ENCODE measurements around the gene PRR19. TPM values are rescaled to one million over a fixed set of nuclear protein-coding genes. Genes with fewer than 3 reads are reported as not detected.

PRR19 gene
- total and polyA plus RNA-seq, 4 donors: 0.23 to 1.0 (median 0.77) TPM

GRCh38 chr19:42303876-42304275 lies 1.9 kb downstream of the PRR19 start:
- no peak for TF ChIP-seq CTCF (IDR thresholded peaks at IDR 0.05; ENCODE audit: control extremely low read depth, extremely low read depth)
- ATAC-seq (ENCODE audit: insufficient read depth, low FRiP score): no peak
- peaks cover 0 to 17% (median 4%) of the 10 kb centered on the region in 5 donors for H3K4me1 ChIP-seq (ENCODE audit: control insufficient read depth in 5 of 5, insufficient read depth in 5 of 5, low read length in 5 of 5)
- H3K27ac ChIP-seq (ENCODE audit: low read depth in 1 of 2, low read length in 1 of 2): no peak overlapping the region
- no peaks in the 10 kb centered on the region for H3K27me3 ChIP-seq (ENCODE audit: control insufficient read depth in 3 of 3, insufficient read depth in 3 of 3, low read length in 2 of 3)
- WGBS, 2 donors: 87 to 94% methylated on average over 8 of the region's 8 CpGs
- no peak overlapping the region for H3K9ac ChIP-seq (ENCODE audit: insufficient read depth in 1 of 2, low read length in 2 of 2)
- H3K9me3 ChIP-seq (ENCODE audit: control insufficient read depth in 4 of 4, insufficient read depth in 3 of 4, low read length in 3 of 4): no peaks in the 10 kb centered on the region
- H3K36me3 ChIP-seq (ENCODE audit: control insufficient read depth in 4 of 4, insufficient read depth in 4 of 4, low read length in 4 of 4): peaks cover 0 to 4% (median 0%) of the 10 kb centered on the region in 4 donors
- DNase-seq: no peak
- no peak overlapping the region for H3K4me3 ChIP-seq

GRCh38 chr19:42306646-42307045 lies 4.7 kb downstream of the PRR19 start:
- no peak for TF ChIP-seq CTCF (IDR thresholded peaks at IDR 0.05; ENCODE audit: control extremely low read depth, extremely low read depth)
- WGBS, 2 donors: 94 to 96% methylated on average over 22 of the region's 22 CpGs
- Histone ChIP-seq H3K36me3 (ENCODE audit: control insufficient read depth in 4 of 4, insufficient read depth in 4 of 4, low read length in 4 of 4) (no peaks in the 10 kb centered on the region), H3K9ac (ENCODE audit: insufficient read depth in 1 of 2, low read length in 2 of 2) (no peak overlapping the region), H3K9me3 (ENCODE audit: control insufficient read depth in 4 of 4, insufficient read depth in 3 of 4, low read length in 3 of 4) (no peaks in the 10 kb centered on the region), H3K4me1 (ENCODE audit: control insufficient read depth in 5 of 5, insufficient read depth in 5 of 5, low read length in 5 of 5) (peaks cover 0 to 12% (median 0%) of the 10 kb centered on the region in 5 donors), H3K27ac (ENCODE audit: low read depth in 1 of 2, low read length in 1 of 2) (no peak overlapping the region), H3K4me3 (no peak overlapping the region), H3K27me3 (ENCODE audit: control insufficient read depth in 3 of 3, insufficient read depth in 3 of 3, low read length in 2 of 3) (no peaks in the 10 kb centered on the region)
- ATAC-seq (ENCODE audit: insufficient read depth, low FRiP score) (no peak), DNase-seq (no peak)

- Histone ChIP-seq H3K36me3 (ENCODE audit: control insufficient read depth in 4 of 4, insufficient read depth in 4 of 4, low read length in 4 of 4) (no peaks in the 10 kb centered on the region), H3K27ac (ENCODE audit: low read depth in 1 of 2, low read length in 1 of 2) (no peak overlapping the region), H3K27me3 (ENCODE audit: control insufficient read depth in 3 of 3, insufficient read depth in 3 of 3, low read length in 2 of 3) (peaks cover 0 to 9% (median 7%) of the 10 kb centered on the region in 3 donors), H3K4me3 (no peak overlapping the region), H3K4me1 (ENCODE audit: control insufficient read depth in 5 of 5, insufficient read depth in 5 of 5, low read length in 5 of 5) (peaks cover 0 to 4% (median 0%) of the 10 kb centered on the region in 5 donors), H3K9me3 (ENCODE audit: control insufficient read depth in 4 of 4, insufficient read depth in 3 of 4, low read length in 3 of 4) (no peaks in the 10 kb centered on the region), H3K9ac (ENCODE audit: insufficient read depth in 1 of 2, low read length in 2 of 2) (no peak overlapping the region)
- no peak for TF ChIP-seq CTCF (IDR thresholded peaks at IDR 0.05; ENCODE audit: control extremely low read depth, extremely low read depth)
- ATAC-seq (ENCODE audit: insufficient read depth, low FRiP score) (no peak), DNase-seq (no peak)
- WGBS, 2 donors: 88 to 91% methylated on average over 14 of the region's 14 CpGs
These were observed 7.8 kb downstream of the PRR19 start for GRCh38 chr19:42309686-42310085.

GRCh38 chr19:42311657-42312056 lies 9.7 kb downstream of the PRR19 start:
- Histone ChIP-seq H3K36me3 (ENCODE audit: control insufficient read depth in 4 of 4, insufficient read depth in 4 of 4, low read length in 4 of 4) (no peaks in the 10 kb centered on the region), H3K27ac (ENCODE audit: low read depth in 1 of 2, low read length in 1 of 2) (no peak overlapping the region), H3K9ac (ENCODE audit: insufficient read depth in 1 of 2, low read length in 2 of 2) (no peak overlapping the region), H3K4me3 (no peak overlapping the region), H3K4me1 (ENCODE audit: control insufficient read depth in 5 of 5, insufficient read depth in 5 of 5, low read length in 5 of 5) (peaks cover 0 to 4% (median 0%) of the 10 kb centered on the region in 5 donors), H3K27me3 (ENCODE audit: control insufficient read depth in 3 of 3, insufficient read depth in 3 of 3, low read length in 2 of 3) (peaks cover 0 to 15% (median 7%) of the 10 kb centered on the region in 3 donors), H3K9me3 (ENCODE audit: control insufficient read depth in 4 of 4, insufficient read depth in 3 of 4, low read length in 3 of 4) (no peaks in the 10 kb centered on the region)
- no peak for ATAC-seq (ENCODE audit: insufficient read depth, low FRiP score)
- WGBS, 2 donors: 80 to 83% methylated on average over 2 of the region's 2 CpGs
- DNase-seq: peak in 1 of 3 donors; percentile 35
- no peak for TF ChIP-seq CTCF (IDR thresholded peaks at IDR 0.05; ENCODE audit: control extremely low read depth, extremely low read depth)
